ENCODE data around the gene UGT1A8.

Gene UGT1A8

DNA sequence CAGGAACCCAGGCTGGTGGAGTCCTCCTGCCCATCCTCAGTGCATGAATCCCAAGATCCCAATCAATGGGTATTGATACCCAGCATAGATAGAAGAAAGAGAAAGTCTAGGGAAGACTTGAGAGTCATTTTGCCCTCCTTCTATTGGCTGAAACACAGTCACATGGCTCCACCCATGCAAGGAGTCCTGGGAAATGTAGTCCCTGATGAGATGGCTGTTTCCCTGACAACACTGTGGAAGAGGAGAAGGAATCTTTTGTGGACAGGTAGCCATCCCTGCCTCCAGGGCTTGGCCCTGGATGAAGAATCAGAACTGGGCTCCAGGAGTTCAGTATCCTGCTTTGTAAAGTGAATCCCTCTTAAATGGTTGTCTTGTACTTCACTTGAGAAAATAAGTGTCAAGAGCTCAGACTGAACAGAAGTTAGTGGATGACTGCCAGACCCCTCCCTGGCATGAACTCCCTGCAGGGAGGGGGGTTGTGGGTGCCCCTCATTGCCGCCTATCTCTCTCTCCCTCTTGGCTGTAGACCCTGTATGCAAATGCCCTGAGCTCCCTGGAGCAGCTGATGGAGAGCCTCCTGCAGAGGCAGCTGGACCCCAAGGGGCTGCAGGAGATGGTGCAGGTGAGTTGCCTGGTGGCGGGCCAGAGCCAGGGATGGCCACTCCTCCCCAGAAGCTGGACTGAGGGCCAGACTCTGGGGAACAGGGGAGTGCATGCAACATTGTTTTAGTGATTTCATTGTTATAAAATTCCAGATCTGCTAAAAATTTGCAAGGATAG, 196.8 kb downstream of the UGT1A8 start:
- Mint-ChIP-seq H3K27me3 (peaks cover 3% of the 10 kb centered on the region), H3K36me3 (no peaks in the 10 kb centered on the region), H3K4me1 (ENCODE audit: low read depth) (peaks cover 2% of the 10 kb centered on the region), H3K4me3 (no peak overlapping the region), H3K27ac (no peak overlapping the region), H3K9me3 (ENCODE audit: low read depth) (no peaks in the 10 kb centered on the region)

DNA sequence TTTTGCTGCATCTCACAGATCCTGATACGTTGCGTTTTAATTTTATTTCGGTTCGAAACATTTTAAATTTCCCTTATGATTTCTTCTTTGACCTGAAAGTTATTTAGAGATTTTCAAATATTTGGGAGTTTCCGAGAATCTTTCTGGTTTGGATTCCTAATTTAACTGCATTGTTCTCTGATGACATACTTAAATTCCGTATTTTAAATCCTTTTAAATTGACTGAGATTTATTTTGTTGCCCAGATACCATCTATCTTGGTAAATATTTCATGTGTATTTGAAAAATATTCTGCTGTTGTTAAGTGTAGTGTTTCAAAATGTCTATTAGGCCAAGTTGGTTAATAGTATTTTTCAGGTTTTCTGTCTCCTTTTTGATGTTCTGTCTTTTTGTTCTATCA, 198.4 kb downstream of the UGT1A8 start:
- peaks cover 2% of the 10 kb centered on the region for H3K4me1 Mint-ChIP-seq (ENCODE audit: low read depth)
- H3K36me3 Mint-ChIP-seq, result no peaks in the 10 kb centered on the region
- H3K9me3 Mint-ChIP-seq (ENCODE audit: low read depth), result no peaks in the 10 kb centered on the region
- H3K27ac Mint-ChIP-seq, result no peak overlapping the region
- no peak overlapping the region for H3K4me3 Mint-ChIP-seq
- H3K27me3 Mint-ChIP-seq, result peaks cover 2% of the 10 kb centered on the region

DNA sequence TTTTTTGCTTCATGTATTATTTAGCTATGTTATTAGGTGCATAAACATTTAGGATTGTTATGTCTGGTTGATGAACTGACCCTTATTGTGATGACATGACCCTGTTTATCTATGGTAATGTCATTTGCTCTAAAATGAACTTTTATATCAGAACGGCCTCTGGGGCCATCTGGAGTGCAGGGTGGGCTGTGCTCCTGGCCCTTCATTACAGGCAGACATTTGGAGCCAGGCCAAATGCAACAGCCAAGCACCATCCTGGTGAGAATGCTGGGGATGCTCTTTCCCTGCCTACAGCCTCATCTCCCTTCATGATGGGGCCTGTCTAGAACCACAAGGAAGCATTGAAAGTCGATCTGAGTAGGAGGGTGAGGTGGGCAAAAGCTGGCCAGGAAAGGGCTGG, 198.9 kb downstream of the UGT1A8 start:
- Mint-ChIP-seq H3K27me3 (peaks cover 2% of the 10 kb centered on the region), H3K36me3 (no peaks in the 10 kb centered on the region), H3K9me3 (ENCODE audit: low read depth) (no peaks in the 10 kb centered on the region), H3K4me3 (no peak overlapping the region), H3K27ac (no peak overlapping the region), H3K4me1 (ENCODE audit: low read depth) (peaks cover 2% of the 10 kb centered on the region)

DNA sequence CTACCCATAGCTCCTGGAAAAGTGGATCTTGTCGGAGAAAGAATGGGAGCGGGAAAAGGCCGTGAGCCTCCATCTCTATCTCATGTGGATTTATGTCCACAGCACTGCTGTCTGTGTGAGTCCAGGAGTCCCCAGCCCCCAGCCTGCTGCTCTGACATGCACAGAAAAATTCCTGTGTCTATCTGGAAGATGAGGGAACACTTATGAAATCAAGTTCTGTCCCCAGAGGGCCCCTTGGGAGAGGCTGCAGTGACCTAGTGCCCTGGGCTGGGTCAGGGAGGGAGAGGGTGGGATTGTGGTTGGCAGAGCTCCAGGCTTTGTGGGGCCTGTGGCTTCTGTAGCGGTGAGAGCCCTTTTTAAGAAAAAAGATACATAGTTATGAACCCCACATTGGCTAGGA, 199.3 kb downstream of the UGT1A8 start:
- Mint-ChIP-seq H3K36me3 (no peaks in the 10 kb centered on the region), H3K4me1 (ENCODE audit: low read depth) (peaks cover 2% of the 10 kb centered on the region), H3K4me3 (no peak overlapping the region), H3K27me3 (peaks cover 2% of the 10 kb centered on the region), H3K27ac (no peak overlapping the region), H3K9me3 (ENCODE audit: low read depth) (no peaks in the 10 kb centered on the region)

DNA sequence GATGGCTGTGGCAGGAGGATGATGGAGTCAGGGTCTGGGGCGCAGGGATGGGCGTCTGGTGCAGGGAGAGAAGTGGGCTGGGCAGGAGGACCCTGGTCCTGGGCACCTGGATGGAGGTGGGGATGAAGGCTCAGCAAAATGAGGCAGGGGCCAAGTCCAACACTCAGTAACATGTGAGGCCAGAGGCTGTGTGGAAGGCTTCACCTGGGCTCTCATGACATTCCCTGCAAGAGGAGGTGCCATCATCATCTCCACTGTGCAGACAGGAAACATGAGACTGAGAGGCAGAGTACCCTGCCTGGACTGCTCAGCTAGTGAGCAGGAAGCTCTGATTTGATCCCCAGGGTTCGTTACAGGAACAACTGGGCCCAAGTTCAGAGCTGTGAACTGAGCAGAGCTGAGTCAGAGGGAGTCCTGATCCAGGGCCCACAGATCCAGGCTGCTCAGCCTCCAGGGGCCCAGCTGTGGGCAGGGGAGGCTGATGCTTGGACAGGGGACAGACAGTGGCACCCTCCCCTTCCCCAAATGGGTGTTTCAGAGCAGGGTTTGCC, 200.0 kb downstream of the UGT1A8 start:
- H3K4me3 Mint-ChIP-seq, result no peak overlapping the region
- H3K4me1 Mint-ChIP-seq (ENCODE audit: low read depth), result peaks cover 2% of the 10 kb centered on the region
- H3K27ac Mint-ChIP-seq, result no peak overlapping the region
- peaks cover 2% of the 10 kb centered on the region for H3K27me3 Mint-ChIP-seq
- no peaks in the 10 kb centered on the region for H3K36me3 Mint-ChIP-seq
- H3K9me3 Mint-ChIP-seq (ENCODE audit: low read depth), result no peaks in the 10 kb centered on the region

DNA sequence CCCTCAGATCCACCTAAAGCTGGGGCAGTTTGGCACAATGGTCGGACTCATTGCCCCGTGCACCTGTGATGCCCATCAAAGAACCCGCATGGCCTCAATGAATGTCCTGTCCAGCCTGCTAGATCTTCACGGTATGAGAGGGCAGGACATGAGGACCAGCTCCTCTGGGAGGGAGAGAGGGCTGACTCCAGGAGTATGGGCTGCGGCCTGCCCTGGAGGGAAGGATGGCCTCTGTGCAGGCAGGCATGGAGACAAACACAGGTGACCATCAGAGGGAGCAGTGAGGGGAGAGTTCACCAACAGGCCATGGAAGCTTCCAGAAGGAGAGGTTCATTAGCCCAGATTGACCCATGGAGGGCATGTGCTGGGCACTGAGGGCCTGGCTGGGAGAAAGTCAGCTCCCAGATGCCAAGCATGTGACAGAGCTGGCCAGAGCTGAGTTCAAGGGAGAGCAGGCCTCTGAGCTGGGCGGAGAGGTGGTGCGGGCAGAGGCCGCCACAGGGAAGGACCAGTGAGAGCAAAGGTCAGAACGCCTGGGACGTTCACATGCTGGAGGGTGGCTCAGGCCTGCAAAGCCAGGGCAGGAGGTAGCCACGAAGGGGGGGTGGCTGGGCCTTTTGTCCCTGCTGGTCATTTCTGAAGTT, 200.7 kb downstream of the UGT1A8 start:
- Mint-ChIP-seq H3K9me3 (ENCODE audit: low read depth) (no peaks in the 10 kb centered on the region), H3K4me1 (ENCODE audit: low read depth) (peaks cover 2% of the 10 kb centered on the region), H3K36me3 (no peaks in the 10 kb centered on the region), H3K27ac (no peak overlapping the region), H3K4me3 (no peak overlapping the region), H3K27me3 (peaks cover 2% of the 10 kb centered on the region)

DNA sequence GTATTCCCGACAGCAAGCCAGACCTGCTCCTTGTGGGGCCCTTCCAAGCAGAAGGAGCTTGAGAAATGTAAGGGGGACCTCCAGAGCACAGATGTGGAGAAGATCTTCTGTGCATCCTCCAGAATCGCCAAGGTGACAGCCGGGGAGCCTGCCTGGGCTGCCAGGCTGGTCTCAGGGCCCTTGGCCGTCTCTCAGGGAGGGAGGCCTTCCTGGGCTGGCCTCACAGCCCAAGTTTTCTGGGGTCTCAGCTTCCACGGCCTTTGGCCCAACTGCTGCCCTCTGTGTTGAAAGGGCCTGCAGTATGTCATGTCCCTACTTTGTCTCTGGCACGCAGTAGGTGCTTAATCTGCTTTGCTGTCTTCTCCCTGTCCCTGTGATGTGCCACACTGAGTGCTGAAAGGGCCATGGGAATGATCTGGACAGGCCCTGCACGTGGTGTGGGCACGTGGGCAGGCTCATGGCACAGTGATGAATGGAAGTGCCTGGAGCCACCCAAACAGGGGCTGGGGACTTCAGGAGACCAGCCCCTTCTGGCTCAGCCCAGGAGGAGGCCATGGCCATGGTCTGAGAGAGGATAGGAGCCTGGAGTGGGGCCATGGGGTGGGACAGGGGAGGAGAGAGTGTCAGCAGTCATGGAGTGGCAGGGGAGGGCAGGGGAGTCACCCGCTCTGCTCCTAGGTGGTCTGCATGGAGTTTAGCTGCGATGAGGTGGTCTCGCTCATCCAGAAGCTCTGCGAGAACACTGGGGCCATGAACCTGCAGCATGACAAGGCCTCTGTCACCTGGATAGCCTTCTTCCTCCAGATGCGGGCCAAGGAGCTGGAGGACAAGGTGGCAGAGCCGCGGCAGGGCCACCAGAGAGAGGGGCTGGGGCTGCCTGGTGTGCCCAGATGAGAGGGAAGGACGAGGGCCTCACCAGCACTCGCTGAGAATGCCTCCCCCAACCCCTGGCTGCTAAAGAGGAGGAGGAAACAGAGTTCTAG, 201.5 kb downstream of the UGT1A8 start:
- H3K9me3 Mint-ChIP-seq (ENCODE audit: low read depth), result no peaks in the 10 kb centered on the region
- H3K4me1 Mint-ChIP-seq (ENCODE audit: low read depth), result peaks cover 2% of the 10 kb centered on the region
- no peak overlapping the region for H3K4me3 Mint-ChIP-seq
- H3K36me3 Mint-ChIP-seq, result no peaks in the 10 kb centered on the region
- H3K27me3 Mint-ChIP-seq, result peaks cover 2% of the 10 kb centered on the region
- H3K27ac Mint-ChIP-seq, result no peak overlapping the region

DNA sequence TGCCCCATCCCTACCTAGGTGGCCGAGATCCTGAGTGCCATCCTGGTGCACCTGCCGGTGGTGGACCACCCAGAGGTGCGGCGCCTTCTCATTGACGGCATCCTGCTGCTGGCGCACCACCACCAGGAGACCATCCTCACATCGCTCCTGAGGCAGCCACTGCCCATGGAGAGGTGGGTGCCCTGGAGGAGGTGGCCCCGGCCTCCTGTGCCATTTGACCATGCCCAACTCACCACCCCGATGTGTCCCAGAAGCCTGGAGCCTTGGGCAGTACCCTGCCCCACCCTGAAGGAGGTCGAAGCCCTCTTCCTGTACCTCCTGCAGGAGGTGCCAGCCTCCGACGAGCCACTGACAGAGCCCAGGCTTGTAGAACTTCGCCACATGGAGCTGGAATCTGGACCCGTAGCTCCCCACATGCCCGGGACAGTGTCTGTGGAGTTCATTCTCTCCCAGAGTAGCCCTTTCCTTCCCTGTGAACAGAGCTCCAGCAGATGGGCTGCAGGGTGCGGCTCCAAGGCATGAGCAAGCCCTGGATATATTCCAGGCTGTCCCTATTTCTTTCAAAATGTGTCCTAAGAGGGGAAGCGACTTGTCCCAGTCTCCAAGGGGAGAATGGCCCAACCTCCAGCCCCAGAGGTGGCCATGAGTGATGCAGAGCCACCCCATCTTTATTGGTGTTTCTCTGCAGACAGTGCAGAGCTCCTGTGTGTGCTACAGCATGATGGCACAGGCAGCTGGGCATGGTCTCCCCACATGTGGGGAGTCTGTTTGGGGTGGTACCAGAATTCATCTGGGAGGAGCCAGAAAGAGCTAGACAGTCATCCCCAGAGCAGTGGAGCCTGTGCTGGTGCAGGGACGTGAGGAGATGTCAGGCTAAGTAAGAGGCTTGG, 202.7 kb downstream of the UGT1A8 start:
- H3K27ac Mint-ChIP-seq, result no peak overlapping the region

DNA sequence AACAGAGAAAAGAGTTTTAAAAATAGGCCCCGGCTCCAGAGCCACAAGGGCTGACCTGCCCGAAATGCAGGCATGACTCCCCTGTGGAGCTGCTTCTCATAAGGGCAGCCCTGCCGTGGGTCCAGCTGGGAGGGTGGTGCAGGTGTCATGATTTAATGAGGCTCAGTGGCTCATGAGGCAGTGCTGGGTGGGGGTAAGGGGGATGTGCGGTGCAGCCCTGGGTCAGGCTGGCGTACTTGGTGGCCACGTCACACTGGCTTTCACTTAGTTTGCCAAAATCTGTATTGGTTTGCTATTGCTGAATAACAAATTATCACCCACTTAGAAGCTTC, 203.3 kb downstream of the UGT1A8 start:
- Mint-ChIP-seq H3K4me1 (ENCODE audit: low read depth) (peaks cover 2% of the 10 kb centered on the region), H3K36me3 (no peaks in the 10 kb centered on the region), H3K9me3 (ENCODE audit: low read depth) (no peaks in the 10 kb centered on the region), H3K4me3 (no peak overlapping the region), H3K27me3 (peaks cover 2% of the 10 kb centered on the region), H3K27ac (no peak overlapping the region)

More for the DNA sequence above, 202.7 kb downstream of the UGT1A8 start:
- H3K27me3 Mint-ChIP-seq, result peaks cover 2% of the 10 kb centered on the region
- no peaks in the 10 kb centered on the region for H3K9me3 Mint-ChIP-seq (ENCODE audit: low read depth)
- H3K36me3 Mint-ChIP-seq, result no peaks in the 10 kb centered on the region
- peaks cover 2% of the 10 kb centered on the region for H3K4me1 Mint-ChIP-seq (ENCODE audit: low read depth)
- no peak overlapping the region for H3K4me3 Mint-ChIP-seq

DNA sequence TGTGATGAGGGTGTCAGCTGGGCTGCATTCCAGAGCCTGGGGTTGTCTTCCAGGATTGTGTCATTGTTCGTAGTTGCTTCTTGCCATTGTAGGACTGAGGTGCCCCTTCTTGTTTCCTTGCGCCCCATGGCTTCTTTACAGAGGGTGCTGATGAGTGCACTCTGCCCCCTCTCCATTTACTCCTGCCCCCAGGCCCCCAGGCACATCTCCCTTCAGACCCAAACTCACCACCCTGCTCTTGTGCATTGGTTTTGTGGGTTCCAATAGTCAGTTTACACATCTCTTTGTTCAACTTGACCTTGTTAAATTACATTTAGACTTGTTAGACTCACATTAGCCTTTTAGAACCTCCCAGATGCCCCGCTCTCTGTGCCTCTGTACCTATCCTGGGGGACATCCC, 203.8 kb downstream of the UGT1A8 start:
- H3K36me3 Mint-ChIP-seq, result no peaks in the 10 kb centered on the region
- H3K4me3 Mint-ChIP-seq, result no peak overlapping the region
- H3K27me3 Mint-ChIP-seq, result peaks cover 2% of the 10 kb centered on the region
- H3K9me3 Mint-ChIP-seq (ENCODE audit: low read depth), result no peaks in the 10 kb centered on the region
- H3K27ac Mint-ChIP-seq, result no peak overlapping the region
- H3K4me1 Mint-ChIP-seq (ENCODE audit: low read depth), result peaks cover 2% of the 10 kb centered on the region

DNA sequence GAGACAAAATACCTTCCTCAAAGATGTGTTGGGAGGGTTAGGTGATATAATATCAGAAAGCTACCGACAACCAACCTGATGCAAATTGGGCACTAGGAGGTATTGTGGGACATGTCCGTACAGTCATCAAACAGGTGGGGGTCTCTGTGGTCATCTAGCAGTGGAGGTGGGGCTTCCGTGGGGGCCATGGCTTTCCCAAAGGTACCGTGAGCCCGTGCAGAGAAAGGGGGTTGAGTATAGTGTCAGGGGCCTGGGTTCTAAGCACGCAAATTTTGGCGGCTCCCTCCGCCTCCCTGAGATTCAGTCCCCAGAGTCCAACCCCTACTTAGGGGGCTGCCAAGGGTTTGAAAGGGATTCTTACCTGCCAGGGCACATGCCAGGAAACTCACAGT, 204.3 kb downstream of the UGT1A8 start:
- Mint-ChIP-seq H3K9me3 (ENCODE audit: low read depth) (no peaks in the 10 kb centered on the region), H3K27me3 (peaks cover 2% of the 10 kb centered on the region), H3K4me3 (no peak overlapping the region), H3K4me1 (ENCODE audit: low read depth) (peaks cover 2% of the 10 kb centered on the region), H3K36me3 (no peaks in the 10 kb centered on the region), H3K27ac (no peak overlapping the region)

DNA sequence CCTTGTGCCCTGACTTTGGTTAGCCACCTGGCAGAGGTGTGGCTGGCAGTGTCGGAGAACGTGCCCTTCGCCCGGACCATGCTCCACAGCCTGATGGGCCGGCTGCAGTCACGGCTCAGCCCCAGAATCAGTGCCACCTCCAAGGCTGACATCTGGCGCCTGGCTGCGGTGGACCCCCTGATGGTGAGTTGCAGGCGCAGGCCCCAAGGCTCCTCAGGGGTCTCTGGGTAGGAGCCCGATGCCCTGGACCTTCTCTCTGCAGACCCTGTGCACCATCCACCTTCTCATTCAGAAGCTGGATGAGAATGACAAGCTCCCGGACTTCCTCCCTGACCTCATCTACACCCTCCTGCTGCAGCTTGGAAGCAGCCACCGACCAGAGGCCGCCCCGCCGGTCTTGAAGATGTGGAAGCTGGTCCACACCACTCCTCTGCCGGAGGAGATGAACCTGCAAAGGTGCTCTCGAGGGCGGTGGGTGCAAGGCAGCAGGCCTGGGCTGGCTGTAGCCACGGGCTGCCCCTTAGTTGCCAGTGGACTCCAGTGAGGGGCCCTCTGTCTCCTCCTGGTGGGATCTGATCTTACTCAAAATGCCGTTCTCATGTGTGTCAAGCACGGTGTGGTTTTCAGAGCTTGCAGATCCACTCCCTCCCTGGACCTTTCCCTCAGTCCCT, 204.8 kb downstream of the UGT1A8 start:
- Mint-ChIP-seq H3K36me3 (no peaks in the 10 kb centered on the region), H3K4me3 (no peak overlapping the region), H3K27ac (no peak overlapping the region), H3K9me3 (ENCODE audit: low read depth) (no peaks in the 10 kb centered on the region), H3K4me1 (ENCODE audit: low read depth) (peaks cover under 1% of the 10 kb centered on the region), H3K27me3 (no peaks in the 10 kb centered on the region)

Data from activated naive CD8-positive, alpha-beta T cell (primary cell).